ENCODE data around the gene GABRA4. TPM values are rescaled to one million over a fixed set of nuclear protein-coding genes. Genes with fewer than 3 reads are reported as not detected.

Gene GABRA4
- total and polyA plus RNA-seq, 7 donors = 0.09 to 0.36 (median 0.21) TPM; not detected in 3

DNA sequence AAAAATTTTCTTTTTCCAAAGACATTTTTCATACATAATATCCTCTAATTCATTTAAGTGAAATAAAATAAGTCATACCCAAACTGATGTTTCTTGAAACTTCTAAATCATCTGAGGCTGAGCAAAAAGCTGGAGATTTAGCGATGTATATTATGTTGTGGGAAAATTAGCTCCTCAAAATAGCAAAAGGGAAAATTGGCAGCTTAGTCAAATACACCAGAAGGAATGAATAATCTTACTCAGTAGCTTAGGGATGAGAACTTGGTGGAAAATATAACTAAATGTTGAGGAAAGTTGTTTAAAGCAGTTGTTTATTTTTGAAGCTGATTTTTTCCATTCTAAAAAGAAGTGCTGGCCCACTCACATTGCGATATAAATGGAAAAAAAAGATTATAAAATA, 40.9 kb downstream of the GABRA4 start:
- Histone ChIP-seq H3K27ac (no peak overlapping the region), H3K4me1 (no peaks in the 10 kb centered on the region), H3K4me3 (no peak overlapping the region), H3K27me3 (no peaks in the 10 kb centered on the region), H3K36me3 (no peaks in the 10 kb centered on the region), H3K9me3 (no peaks in the 10 kb centered on the region)
- 73 to 85% methylated on average over 2 of the region's 2 CpGs for WGBS, 2 donors
- intact Hi-C loops (cut with DNase I) = no loop called here
- TF ChIP-seq, protein P1, sequence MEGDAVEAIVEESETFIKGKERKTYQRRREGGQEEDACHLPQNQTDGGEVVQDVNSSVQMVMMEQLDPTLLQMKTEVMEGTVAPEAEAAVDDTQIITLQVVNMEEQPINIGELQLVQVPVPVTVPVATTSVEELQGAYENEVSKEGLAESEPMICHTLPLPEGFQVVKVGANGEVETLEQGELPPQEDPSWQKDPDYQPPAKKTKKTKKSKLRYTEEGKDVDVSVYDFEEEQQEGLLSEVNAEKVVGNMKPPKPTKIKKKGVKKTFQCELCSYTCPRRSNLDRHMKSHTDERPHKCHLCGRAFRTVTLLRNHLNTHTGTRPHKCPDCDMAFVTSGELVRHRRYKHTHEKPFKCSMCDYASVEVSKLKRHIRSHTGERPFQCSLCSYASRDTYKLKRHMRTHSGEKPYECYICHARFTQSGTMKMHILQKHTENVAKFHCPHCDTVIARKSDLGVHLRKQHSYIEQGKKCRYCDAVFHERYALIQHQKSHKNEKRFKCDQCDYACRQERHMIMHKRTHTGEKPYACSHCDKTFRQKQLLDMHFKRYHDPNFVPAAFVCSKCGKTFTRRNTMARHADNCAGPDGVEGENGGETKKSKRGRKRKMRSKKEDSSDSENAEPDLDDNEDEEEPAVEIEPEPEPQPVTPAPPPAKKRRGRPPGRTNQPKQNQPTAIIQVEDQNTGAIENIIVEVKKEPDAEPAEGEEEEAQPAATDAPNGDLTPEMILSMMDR (IDR thresholded peaks at IDR 0.05) = no peak
- no peak for TF ChIP-seq POLR2A (IDR thresholded peaks at IDR 0.05)
- DNase-seq = no peak

DNA sequence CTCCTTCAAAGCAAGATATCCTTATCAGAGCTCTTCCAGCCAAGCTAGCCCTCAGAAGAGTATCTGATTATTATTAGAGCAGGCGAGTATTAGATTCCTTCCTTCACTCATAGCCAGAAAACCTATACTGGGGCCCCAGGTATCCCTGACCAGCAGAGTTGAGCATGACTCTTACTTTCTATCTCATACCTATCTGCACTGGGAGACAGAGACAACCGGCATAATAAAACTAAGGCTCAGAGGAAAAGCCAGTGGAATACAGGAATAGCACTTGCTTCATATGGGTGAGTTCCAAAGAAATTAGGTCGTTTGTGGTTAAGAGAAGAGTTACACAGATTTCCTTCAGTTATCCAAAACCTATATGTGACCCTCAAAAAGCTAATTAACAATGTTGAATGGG, 42.6 kb downstream of the GABRA4 start:
- no peak for TF ChIP-seq EP300 (IDR thresholded peaks at IDR 0.05)
- TF ChIP-seq POLR2AphosphoS5 (IDR thresholded peaks at IDR 0.05) = no peak
- TF ChIP-seq, protein P1 (IDR thresholded peaks at IDR 0.05) = no peak
- TF ChIP-seq POLR2A (IDR thresholded peaks at IDR 0.05) = no peak
- H3K9me3 ChIP-seq = no peaks in the 10 kb centered on the region
- H3K36me3 ChIP-seq = no peaks in the 10 kb centered on the region
- no peak overlapping the region for H3K4me3 ChIP-seq
- no peaks in the 10 kb centered on the region for H3K27me3 ChIP-seq
- no peak overlapping the region for H3K27ac ChIP-seq
- intact Hi-C loops (cut with DNase I) = no loop called here
- WGBS, 2 donors = 82% methylated on average over 3 of the region's 3 CpGs
- no peaks in the 10 kb centered on the region for H3K4me1 ChIP-seq
- DNase-seq = no peak

DNA sequence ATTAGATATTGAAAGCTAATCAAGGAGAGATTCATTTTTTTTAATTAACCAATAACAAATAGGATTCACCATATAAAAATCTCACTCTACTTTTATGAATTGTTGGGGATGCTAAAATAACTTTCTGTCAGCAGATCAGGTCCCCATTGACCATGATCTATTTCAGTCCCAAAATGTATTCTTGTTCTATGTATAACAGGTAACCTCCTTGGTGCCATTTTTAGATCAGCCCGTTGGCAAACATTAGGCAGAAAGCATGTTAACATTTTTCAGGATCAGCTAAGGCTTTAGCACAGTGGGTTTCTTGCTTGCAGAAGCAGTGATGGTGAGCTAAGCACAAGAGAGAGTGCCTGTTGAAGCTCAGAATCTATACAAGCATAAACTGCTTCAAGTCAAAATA, 43.6 kb downstream of the GABRA4 start:
- Histone ChIP-seq H3K27me3 (no peaks in the 10 kb centered on the region), H3K4me1 (no peaks in the 10 kb centered on the region), H3K4me3 (no peak overlapping the region), H3K36me3 (no peaks in the 10 kb centered on the region), H3K27ac (no peak overlapping the region), H3K9me3 (no peaks in the 10 kb centered on the region)
- intact Hi-C loops (cut with DNase I) = no loop called here
- TF ChIP-seq EP300 (IDR thresholded peaks at IDR 0.05) (no peak), POLR2AphosphoS5 (IDR thresholded peaks at IDR 0.05) (no peak)
- WGBS, 2 donors = 76 to 88% methylated on average over 1 of the region's 1 CpG
- DNase-seq = no peak

DNA sequence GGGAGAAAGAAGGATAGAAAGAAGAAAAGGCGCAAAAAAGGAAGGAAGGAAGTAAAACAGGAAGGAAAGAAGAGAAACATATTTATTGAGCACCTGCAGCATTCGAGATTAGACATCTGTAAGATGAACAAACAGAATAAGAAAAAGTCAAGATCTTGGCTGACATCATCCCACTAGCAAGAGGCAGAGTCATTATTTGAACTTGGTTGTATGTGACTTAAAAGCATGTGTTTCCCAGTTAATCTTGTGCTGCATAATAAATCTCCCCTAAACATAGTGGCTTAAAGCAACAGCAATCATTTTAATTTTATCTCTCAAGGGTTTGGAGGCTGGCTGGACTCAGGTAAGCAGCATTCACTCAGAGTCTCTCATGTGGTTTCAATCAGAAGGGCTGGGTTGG, 45.8 kb downstream of the GABRA4 start:
- intact Hi-C loops (cut with DNase I) = no loop called here
- 40 to 41% methylated on average over 2 of the region's 2 CpGs for WGBS, 2 donors
- TF ChIP-seq POLR2A (IDR thresholded peaks at IDR 0.05) (no peak), POLR2AphosphoS5 (IDR thresholded peaks at IDR 0.05) (no peak), EP300 (IDR thresholded peaks at IDR 0.05) (no peak)
- TF ChIP-seq, protein P1 (IDR thresholded peaks at IDR 0.05) = no peak

DNA sequence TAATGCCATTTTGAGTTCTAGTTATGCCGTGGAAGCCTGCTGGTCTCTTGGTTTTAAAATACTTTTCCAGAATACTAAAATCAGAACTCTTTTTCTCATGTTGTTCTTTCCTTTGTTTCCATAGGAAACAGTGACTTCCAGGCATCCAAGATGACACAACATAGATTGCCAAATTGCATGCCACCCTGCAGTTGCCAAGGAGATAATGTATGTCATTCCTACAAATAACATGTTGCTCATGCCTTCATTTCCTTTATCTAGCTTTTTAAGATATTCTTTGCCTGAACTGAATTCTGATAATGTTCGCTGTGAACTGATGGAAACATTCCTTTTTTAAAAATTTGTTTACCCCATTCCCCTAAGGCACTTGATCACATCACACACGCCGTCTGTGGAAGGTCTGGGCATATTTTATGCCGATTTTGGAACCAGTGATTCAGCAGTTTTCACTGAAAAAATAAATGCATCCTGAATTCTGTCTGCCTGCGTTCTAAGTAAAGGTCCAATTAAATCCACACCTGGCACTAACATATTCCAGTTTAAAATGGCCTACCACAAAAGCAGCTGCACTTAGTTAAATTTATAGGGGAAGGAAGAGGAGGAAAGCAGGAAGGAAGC, 46.4 kb downstream of the GABRA4 start:
- Histone ChIP-seq H3K4me3 (no peak overlapping the region), H3K27me3 (no peaks in the 10 kb centered on the region), H3K4me1 (no peaks in the 10 kb centered on the region), H3K9me3 (no peaks in the 10 kb centered on the region), H3K36me3 (no peaks in the 10 kb centered on the region), H3K27ac (no peak overlapping the region)
- intact Hi-C loops (cut with DNase I) = no loop called here
- TF ChIP-seq POLR2AphosphoS5 (IDR thresholded peaks at IDR 0.05) = no peak
- TF ChIP-seq POLR2A (IDR thresholded peaks at IDR 0.05) = no peak
- TF ChIP-seq, protein P1 (IDR thresholded peaks at IDR 0.05) = no peak
- TF ChIP-seq EP300 (IDR thresholded peaks at IDR 0.05) = no peak
- 78 to 82% methylated on average over 6 of the region's 6 CpGs for WGBS, 2 donors
- DNase-seq = no peak

More for the DNA sequence above, 45.8 kb downstream of the GABRA4 start:
- H3K9me3 ChIP-seq = no peaks in the 10 kb centered on the region
- H3K36me3 ChIP-seq = no peaks in the 10 kb centered on the region
- no peak overlapping the region for H3K27ac ChIP-seq
- no peak overlapping the region for H3K4me3 ChIP-seq
- H3K27me3 ChIP-seq = no peaks in the 10 kb centered on the region
- H3K4me1 ChIP-seq = no peaks in the 10 kb centered on the region
- DNase-seq = no peak
